Measurements from ENCODE around the gene MYO7A.

- TF ChIP-seq CTCF (IDR thresholded peaks at IDR 0.05) (no peak), EZH2 (IDR thresholded peaks at IDR 0.05; ENCODE audit: borderline replicate concordance, insufficient read depth, low read depth, low read length, poor library complexity, severe bottlenecking) (no peak)
These were observed 52.3 kb downstream of the MYO7A start for GRCh38 chr11:77180346-77180745.
